Measurements from ENCODE around the gene ZFYVE9.

DNA sequence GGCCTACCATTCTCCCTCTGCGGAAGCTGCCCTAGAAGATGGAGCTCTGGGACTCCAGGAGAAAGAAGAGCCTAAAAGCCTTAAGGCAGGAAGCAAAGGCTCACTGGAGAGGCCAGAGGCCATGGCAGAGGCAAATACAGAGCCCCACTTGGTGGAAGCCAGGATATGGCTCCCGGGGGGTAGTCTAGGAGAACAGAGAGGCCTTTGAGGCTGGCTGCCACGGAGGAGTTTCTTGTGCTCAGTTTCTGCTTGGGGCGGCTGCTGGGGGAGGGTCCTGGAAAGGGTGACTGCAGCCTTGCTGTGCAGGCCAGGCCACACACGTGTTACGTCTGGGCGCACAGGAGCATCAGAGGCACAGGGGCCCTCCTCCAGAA lies 218.7 kb downstream of the ZFYVE9 start:
- TF ChIP-seq, protein P1, sequence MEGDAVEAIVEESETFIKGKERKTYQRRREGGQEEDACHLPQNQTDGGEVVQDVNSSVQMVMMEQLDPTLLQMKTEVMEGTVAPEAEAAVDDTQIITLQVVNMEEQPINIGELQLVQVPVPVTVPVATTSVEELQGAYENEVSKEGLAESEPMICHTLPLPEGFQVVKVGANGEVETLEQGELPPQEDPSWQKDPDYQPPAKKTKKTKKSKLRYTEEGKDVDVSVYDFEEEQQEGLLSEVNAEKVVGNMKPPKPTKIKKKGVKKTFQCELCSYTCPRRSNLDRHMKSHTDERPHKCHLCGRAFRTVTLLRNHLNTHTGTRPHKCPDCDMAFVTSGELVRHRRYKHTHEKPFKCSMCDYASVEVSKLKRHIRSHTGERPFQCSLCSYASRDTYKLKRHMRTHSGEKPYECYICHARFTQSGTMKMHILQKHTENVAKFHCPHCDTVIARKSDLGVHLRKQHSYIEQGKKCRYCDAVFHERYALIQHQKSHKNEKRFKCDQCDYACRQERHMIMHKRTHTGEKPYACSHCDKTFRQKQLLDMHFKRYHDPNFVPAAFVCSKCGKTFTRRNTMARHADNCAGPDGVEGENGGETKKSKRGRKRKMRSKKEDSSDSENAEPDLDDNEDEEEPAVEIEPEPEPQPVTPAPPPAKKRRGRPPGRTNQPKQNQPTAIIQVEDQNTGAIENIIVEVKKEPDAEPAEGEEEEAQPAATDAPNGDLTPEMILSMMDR (IDR thresholded peaks at IDR 0.05; ENCODE audit: low read length), result no peak
- TF ChIP-seq EZH2 (optimal IDR thresholded peaks at IDR 0.05; ENCODE audit: low read depth, low read length), result no peak
- TF ChIP-seq EZH2phosphoT487 (IDR thresholded peaks at IDR 0.05; ENCODE audit: low read length), result no peak

Measured in MM.1S (cell line).